ENCODE results near the gene EME2.

Gene EME2

GRCh38 chr16:1817716-1818115 lies 45.1 kb downstream of the EME2 start:
- H3K4me3 ChIP-seq (ENCODE audit: low read depth, low read length) = no peak overlapping the region

- H3K4me3 ChIP-seq (ENCODE audit: low read depth, low read length) = no peak overlapping the region
Observed at GRCh38 chr16:1818204-1818872, 45.7 kb downstream of the EME2 start.

- no peak overlapping the region for H3K4me3 ChIP-seq (ENCODE audit: low read depth, low read length)
Observed at GRCh38 chr16:1818873-1819525, 46.4 kb downstream of the EME2 start.

- H3K4me3 ChIP-seq (ENCODE audit: low read depth, low read length) = no peak overlapping the region
Observed at GRCh38 chr16:1819611-1820010, 47.0 kb downstream of the EME2 start.

GRCh38 chr16:1820096-1820945 lies 47.7 kb downstream of the EME2 start:
- H3K4me3 ChIP-seq (ENCODE audit: low read depth, low read length) = no peak overlapping the region

GRCh38 chr16:1820946-1821290 lies 48.3 kb downstream of the EME2 start:
- no peak overlapping the region for H3K4me3 ChIP-seq (ENCODE audit: low read depth, low read length)

GRCh38 chr16:1821861-1822611 lies 49.4 kb downstream of the EME2 start:
- no peak overlapping the region for H3K4me3 ChIP-seq (ENCODE audit: low read depth, low read length)

GRCh38 chr16:1822801-1823200 lies 50.2 kb downstream of the EME2 start:
- H3K4me3 ChIP-seq (ENCODE audit: low read depth, low read length) = no peak overlapping the region

GRCh38 chr16:1823821-1824220 lies 51.2 kb downstream of the EME2 start:
- H3K4me3 ChIP-seq (ENCODE audit: low read depth, low read length) = no peak overlapping the region

- H3K4me3 ChIP-seq (ENCODE audit: low read depth, low read length) = peak overlapping the region; percentile 97
Observed at GRCh38 chr16:1825381-1825863, 52.8 kb downstream of the EME2 start.
